SK-N-SH (cell line): ENCODE results near the gene PRR36. TPM values are rescaled to one million over a fixed set of nuclear protein-coding genes. Genes with fewer than 3 reads are reported as not detected.

Source experiments
- CTCF ChIA-PET: fragments of 300-600, 350-600 bp; formaldehyde crosslinking; extraction: SDS; loops from one replicate; lab custom pipeline; 2021; lab: Yijun Ruan, JAX
- POLR2A ChIA-PET: fragments of 350-600 bp; sonication (Branson Sonifier 250); formaldehyde crosslinking; extraction: SDS; loops from one replicate; lab custom pipeline; 2020; ENCODE audit warnings: antibody characterized with exemption, inconsistent platforms; lab: Yijun Ruan, JAX
- DNase-seq: peaks from one replicate; pipeline ENCODE4 v3.0.0; 2012
- H2AFZ ChIP-seq: fragments of 200-600 bp; sonication (generic); 2 replicates; pipeline ENCODE4 v1.8.1; 2016; ENCODE audit warnings: antibody characterized with exemption, mild to moderate bottlenecking, low read depth
- H3F3A ChIP-seq: fragments of 200-600 bp; sonication (generic); replicated peaks from 2 replicates; pipeline ENCODE3; 2016; ENCODE audit warnings: antibody characterized with exemption, mild to moderate bottlenecking; ENCODE audit not compliant: insufficient read depth
- H3K27ac ChIP-seq, 2 experiments: fragments of 200-500 bp in 1 of 2; fragments of 200-600 bp in 1 of 2; sonication (Bioruptor generic) in 1 of 2; sonication (generic), shearing (Covaris generic) in 1 of 2; 2 replicates each; pipeline versions ENCODE4 v1.5.1 to v1.6.1; 2014 to 2016; ENCODE audit warnings: low read depth in 2 of 2, inconsistent platforms in 1 of 2, low read length in 1 of 2, mild to moderate bottlenecking in 1 of 2, mixed read lengths in 1 of 2
- H3K27me3 ChIP-seq: fragments of 200-600 bp; sonication (generic), shearing (Covaris generic); 2 replicates; pipeline ENCODE4 v1.6.1; 2016; ENCODE audit warnings: mixed run types; ENCODE audit not compliant: insufficient read depth
- H3K36me3 ChIP-seq, 2 experiments: fragments of 200-500 bp in 1 of 2; fragments of 200-600 bp in 1 of 2; sonication (Bioruptor generic) in 1 of 2; sonication (generic) in 1 of 2; replicated peaks in 1 of 2; 2 replicates each; pipeline versions ENCODE3 to v1.5.1; 2014 to 2016; ENCODE audit warnings: low read length in 1 of 2, mild to moderate bottlenecking in 1 of 2; ENCODE audit not compliant: insufficient read depth in 2 of 2, control insufficient read depth in 1 of 2
- H3K4me1 ChIP-seq, 2 experiments: fragments of 200-500 bp in 1 of 2; fragments of 200-600 bp in 1 of 2; sonication (Bioruptor generic) in 1 of 2; sonication (generic), shearing (Covaris generic) in 1 of 2; 2 replicates each; pipeline versions ENCODE4 v1.5.1 to v1.6.1; 2014 to 2016; ENCODE audit warnings: low read depth in 1 of 2, low read length in 1 of 2, mixed run types in 1 of 2; ENCODE audit not compliant: insufficient read depth in 2 of 2, control insufficient read depth in 1 of 2
- H3K4me2 ChIP-seq: fragments of 200-600 bp; sonication (generic), shearing (Covaris generic); 2 replicates; pipeline ENCODE4 v1.6.1; 2017; ENCODE audit warnings: mixed run types
- H3K4me3 ChIP-seq, 2 experiments: fragments of 200-500 bp in 1 of 2; fragments of 200-600 bp in 1 of 2; sonication (Bioruptor generic) in 1 of 2; sonication (generic), shearing (Covaris generic) in 1 of 2; 2 replicates each; pipeline versions ENCODE4 v1.5.1 to v1.8.1; 2014 to 2016; ENCODE audit warnings: low read depth in 2 of 2, inconsistent platforms in 1 of 2, low read length in 1 of 2, mild to moderate bottlenecking in 1 of 2, mixed read lengths in 1 of 2, moderate library complexity in 1 of 2
- H3K79me2 ChIP-seq: fragments of 200-600 bp; sonication (generic); 2 replicates; pipeline ENCODE4 v1.8.1; 2017; ENCODE audit warnings: mild to moderate bottlenecking; ENCODE audit not compliant: insufficient read depth
- H3K9ac ChIP-seq: fragments of 200-600 bp; sonication (generic); 2 replicates; pipeline ENCODE4 v1.6.1; 2017; ENCODE audit warnings: mixed run types
- H3K9me2 ChIP-seq: fragments of 200-600 bp; sonication (generic); 2 replicates; pipeline ENCODE4 v1.6.1; 2017; ENCODE audit warnings: mixed run types
- H3K9me3 ChIP-seq: fragments of 200-600 bp; sonication (generic); 2 replicates; pipeline ENCODE4 v1.6.1; 2017; ENCODE audit warnings: mixed run types, mild to moderate bottlenecking, moderate library complexity
- H4K20me1 ChIP-seq: fragments of 200-600 bp; sonication (generic); 2 replicates; pipeline ENCODE4 v1.6.1; 2017; ENCODE audit warnings: mild to moderate bottlenecking, mixed run types; ENCODE audit not compliant: insufficient read depth
- CTCF ChIP-seq: fragments of 200-600 bp; sonication (generic); IDR thresholded peaks from 2 replicates; pipeline ENCODE4 v1.6.1; 2017; ENCODE audit warnings: antibody characterized with exemption, mild to moderate bottlenecking, moderate library complexity
- EP300 ChIP-seq, 2 experiments: IDR thresholded peaks; 2 replicates each; pipeline versions ENCODE4 v1.4.0 to v1.6.1; 2012; ENCODE audit warnings: borderline replicate concordance in 1 of 2, low read depth in 1 of 2, low read length in 1 of 2
- EZH2phosphoT487 ChIP-seq: fragments of 200-600 bp; sonication (generic); IDR thresholded peaks from 2 replicates; pipeline ENCODE4 v1.6.1; 2017; ENCODE audit warnings: low read depth, mixed run types, mild to moderate bottlenecking, antibody characterized with exemption, moderate library complexity, borderline replicate concordance
- FOXM1 ChIP-seq: IDR thresholded peaks from 2 replicates; pipeline ENCODE4 v1.4.0; 2012; ENCODE audit warnings: low read depth, mild to moderate bottlenecking
- IRF3 ChIP-seq: fragments of 150-350 bp; IDR thresholded peaks from 2 replicates; pipeline ENCODE4 v1.6.1; 2016; ENCODE audit warnings: mild to moderate bottlenecking, low read depth, low read length
- JUND ChIP-seq: IDR thresholded peaks from 2 replicates; pipeline ENCODE4 v1.4.0; 2012
- MEF2A ChIP-seq: IDR thresholded peaks from 2 replicates; pipeline ENCODE4 v1.4.0; 2012; ENCODE audit warnings: low read depth, borderline replicate concordance
- MXI1 ChIP-seq: IDR thresholded peaks from 2 replicates; pipeline ENCODE4 v1.6.1; 2012; ENCODE audit warnings: mild to moderate bottlenecking, low read depth, low read length, improper control_type of control experiment
- NFIC ChIP-seq: IDR thresholded peaks from 2 replicates; pipeline ENCODE4 v1.4.0; 2012; ENCODE audit warnings: borderline replicate concordance
- RAD21 ChIP-seq: IDR thresholded peaks from 2 replicates; pipeline ENCODE4 v1.6.1; 2012; ENCODE audit warnings: mild to moderate bottlenecking, low read length
- RXRA ChIP-seq: IDR thresholded peaks from 2 replicates; pipeline ENCODE4 v1.4.0; 2012; ENCODE audit warnings: low read depth, mild to moderate bottlenecking, borderline replicate concordance
- SIN3A ChIP-seq: IDR thresholded peaks from 2 replicates; pipeline ENCODE4 v1.6.1; 2012; ENCODE audit warnings: low read depth, mild to moderate bottlenecking, low read length, moderate library complexity, borderline replicate concordance
- SMC3 ChIP-seq: IDR thresholded peaks from 2 replicates; pipeline ENCODE4 v1.6.1; 2012; ENCODE audit warnings: low read depth, low read length, improper control_type of control experiment
- TCF12 ChIP-seq: IDR thresholded peaks from 2 replicates; pipeline ENCODE4 v1.4.0; 2012
- TEAD4 ChIP-seq: IDR thresholded peaks from 2 replicates; pipeline ENCODE4 v1.4.0; 2012; ENCODE audit warnings: mild to moderate bottlenecking, borderline replicate concordance; ENCODE audit not compliant: insufficient read depth
- USF1 ChIP-seq: IDR thresholded peaks from 2 replicates; pipeline ENCODE4 v1.4.0; 2012; ENCODE audit warnings: low read depth, borderline replicate concordance
- USF2 ChIP-seq: fragments of 150-350 bp; IDR thresholded peaks from 2 replicates; pipeline ENCODE4 v1.6.1; 2017; ENCODE audit warnings: antibody characterized with exemption, low read length, low read depth, borderline replicate concordance
- WGBS: methylation state at CpG from one replicate; pipeline ENCODE4 v1.1.6; 2017; ENCODE audit warnings: low lambda C conversion rate; 5-methylcytosine and 5-hydroxymethylcytosine counted together
- polyA plus RNA-seq, 3 experiments: library from polyadenylated mRNA; depleted of rRNA; stranded (reverse); fragments of >200 nt; gene quantifications; 2 replicates each; pipeline ENCODE4 v1.2.3, GENCODE V29; 2012

PRR36 gene
- polyA plus RNA-seq, 1 of the 3 experiments (the other 2 are of a cell fraction): 0.18 TPM

- H3K4me3 ChIP-seq: no peak overlapping the region
- no peaks in the 10 kb centered on the region for H3K79me2 ChIP-seq
- DNase-seq: no peak
- TF ChIP-seq FOXM1 (no peak), USF1 (no peak), RAD21 (no peak), USF2 (no peak), SIN3A (no peak), TCF12 (no peak), EP300 (IDR thresholded peaks at IDR 0.05; ENCODE audit: borderline replicate concordance in 1 of 2, low read depth in 1 of 2, low read length in 1 of 2) (no peak), SMC3 (no peak), NFIC (no peak), MXI1 (no peak), JUND (no peak), TEAD4 (no peak), IRF3 (no peak), EZH2phosphoT487 (no peak), RXRA (no peak), MEF2A (no peak), CTCF (no peak)
- WGBS: 86% methylated on average over 19 of the region's 19 CpGs
- H4K20me1 ChIP-seq: no peaks in the 10 kb centered on the region
- no peaks in the 10 kb centered on the region for H3F3A ChIP-seq
- no peak overlapping the region for H3K9ac ChIP-seq
- POLR2A ChIA-PET: no interaction called here
- H3K27me3 ChIP-seq: no peaks in the 10 kb centered on the region
- H3K4me2 ChIP-seq: no peak overlapping the region
- no peaks in the 10 kb centered on the region for H3K9me2 ChIP-seq
- H2AFZ ChIP-seq: no peak overlapping the region
- CTCF ChIA-PET: no interaction called here
- H3K27ac ChIP-seq: no peak overlapping the region
- H3K4me1 ChIP-seq: peaks cover 0 to 2% of the 10 kb centered on the region in 2 experiments; a peak in 1 of 4 replicates
- no peaks in the 10 kb centered on the region for H3K9me3 ChIP-seq
- H3K36me3 ChIP-seq: no peaks in the 10 kb centered on the region
Observed at GRCh38 chr19:7879836-7880235, 5.6 kb upstream of the PRR36 start.
